Fibroblast of pulmonary artery (primary cell): Measurements from ENCODE around the gene VSIG10L.

ENCODE experiments used
- DNase-seq: peaks from one replicate; pipeline ENCODE4 v3.0.0-alpha.2; 2010; ENCODE audit warnings: low read depth
- H3K4me3 ChIP-seq: replicated peaks from 2 replicates; pipeline ENCODE4 v1.5.1; 2011; ENCODE audit warnings: low read depth, mild to moderate bottlenecking, control low read depth, low read length, moderate library complexity
- CTCF ChIP-seq: IDR thresholded peaks from 2 replicates; pipeline ENCODE4 v1.5.1; 2011; ENCODE audit warnings: mild to moderate bottlenecking, control low read depth, low read length, inconsistent platforms; ENCODE audit errors: missing control alignments

VSIG10L gene

GRCh38 chr19:51341976-51342580, at the start of gene VSIG10L:
Gene VSIG10L, minus strand, starts transcription at chr19:51342139. Its CDS starts 15 bp downstream, at chr19:51342124.
- H3K4me3 ChIP-seq = no peak within 1 kb of the TSS
- DNase-seq = no peak
- TF ChIP-seq CTCF = no peak

- no peak overlapping the region for H3K4me3 ChIP-seq
- no peak for TF ChIP-seq CTCF
- DNase-seq = no peak
Measured at GRCh38 chr19:51391073-51391611, 49.2 kb upstream of the VSIG10L start.

- no peak for DNase-seq
- no peak for TF ChIP-seq CTCF
- H3K4me3 ChIP-seq = no peak overlapping the region
Measured at GRCh38 chr19:51389143-51389542, 47.2 kb upstream of the VSIG10L start.

- no peak within 1 kb of the TSS for H3K4me3 ChIP-seq
- TF ChIP-seq CTCF = no peak
- DNase-seq = no peak
Measured at GRCh38 chr19:51387924-51388389, 46.0 kb upstream of the VSIG10L start, which contains the start of gene LIM2. Gene LIM2, minus strand, starts transcription at chr19:51387974. Its CDS starts 531 bp downstream, at chr19:51387443.

GRCh38 chr19:51386882-51387520, 45.1 kb upstream of the VSIG10L start:
- DNase-seq = no peak
- TF ChIP-seq CTCF = no peak
- no peak overlapping the region for H3K4me3 ChIP-seq

- no peak overlapping the region for H3K4me3 ChIP-seq
- no peak for DNase-seq
- TF ChIP-seq CTCF = no peak
Measured at GRCh38 chr19:51382004-51382403, 40.1 kb upstream of the VSIG10L start.
